Measurements from ENCODE around the gene TSSC4.
A peak's percentile ranks its signal among the peaks of the same experiment; 100 is the strongest.
"Not testable (repeated sequence)": the region's sequence is repeated elsewhere in the genome, so short reads cannot be mapped to it uniquely, and the experiment has no call there.

TSSC4 gene

GRCh38 chr11:2364386-2364785 lies 36.2 kb upstream of the TSSC4 start:
- not testable (repeated sequence) for H3K4me3 Mint-ChIP-seq; DNase-seq; H3K9me3 Mint-ChIP-seq; ATAC-seq (replicated peaks); H3K27me3 Mint-ChIP-seq; H3K4me1 Mint-ChIP-seq (ENCODE audit: low read depth in 2 of 2); H3K36me3 Mint-ChIP-seq (ENCODE audit: insufficient read depth)
- peak overlapping the region in 1 of 2 donors; percentile 61 for H3K27ac Mint-ChIP-seq

- DNase-seq (no peak), ATAC-seq (replicated peaks) (no peak)
- H3K4me1 Mint-ChIP-seq (ENCODE audit: low read depth in 2 of 2) = peaks cover 1 to 4% of the 10 kb centered on the region in 2 donors
- peaks cover 4% of the 10 kb centered on the region for H3K36me3 Mint-ChIP-seq (ENCODE audit: insufficient read depth)
- H3K27ac Mint-ChIP-seq = no peak overlapping the region
- H3K9me3 Mint-ChIP-seq = no peaks in the 10 kb centered on the region
- no peaks in the 10 kb centered on the region for H3K27me3 Mint-ChIP-seq
- H3K4me3 Mint-ChIP-seq = no peak overlapping the region
These were observed 34.9 kb upstream of the TSSC4 start for GRCh38 chr11:2365571-2366210.

- H3K9me3 Mint-ChIP-seq = no peaks in the 10 kb centered on the region
- no peak overlapping the region for H3K27ac Mint-ChIP-seq
- H3K4me1 Mint-ChIP-seq (ENCODE audit: low read depth in 2 of 2) = peaks cover 1 to 4% of the 10 kb centered on the region in 2 donors
- ATAC-seq (replicated peaks) = no peak
- no peak for DNase-seq
- no peaks in the 10 kb centered on the region for H3K27me3 Mint-ChIP-seq
- peaks cover 4% of the 10 kb centered on the region for H3K36me3 Mint-ChIP-seq (ENCODE audit: insufficient read depth)
- no peak overlapping the region for H3K4me3 Mint-ChIP-seq
These were observed 34.3 kb upstream of the TSSC4 start for GRCh38 chr11:2366276-2366675.

DNA sequence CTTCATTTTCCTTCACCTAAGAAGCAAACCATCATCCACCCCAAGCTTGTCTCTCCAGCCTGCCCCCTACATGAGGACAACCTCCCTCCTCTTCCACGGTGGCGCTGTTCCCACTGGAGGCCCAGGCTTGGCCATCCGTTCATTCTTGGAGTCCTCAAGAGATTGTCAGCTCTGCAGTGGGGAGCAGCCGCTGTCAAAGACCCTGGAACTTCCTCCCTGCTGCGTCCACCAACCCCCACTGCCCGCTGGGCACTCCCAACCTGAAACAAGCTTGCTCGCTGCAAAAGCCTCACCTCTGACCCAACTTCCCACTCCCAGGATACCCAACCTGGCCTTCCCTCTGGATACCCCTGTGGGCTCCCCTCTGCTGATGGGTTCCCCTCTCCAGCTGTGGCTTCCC lies 33.8 kb upstream of the TSSC4 start:
- DNase-seq (no peak), ATAC-seq (replicated peaks) (no peak)
- Mint-ChIP-seq H3K4me3 (no peak overlapping the region), H3K36me3 (ENCODE audit: insufficient read depth) (peaks cover 4% of the 10 kb centered on the region), H3K27ac (no peak overlapping the region), H3K9me3 (no peaks in the 10 kb centered on the region), H3K4me1 (ENCODE audit: low read depth in 2 of 2) (peaks cover 1 to 4% of the 10 kb centered on the region in 2 donors), H3K27me3 (no peaks in the 10 kb centered on the region)

DNA sequence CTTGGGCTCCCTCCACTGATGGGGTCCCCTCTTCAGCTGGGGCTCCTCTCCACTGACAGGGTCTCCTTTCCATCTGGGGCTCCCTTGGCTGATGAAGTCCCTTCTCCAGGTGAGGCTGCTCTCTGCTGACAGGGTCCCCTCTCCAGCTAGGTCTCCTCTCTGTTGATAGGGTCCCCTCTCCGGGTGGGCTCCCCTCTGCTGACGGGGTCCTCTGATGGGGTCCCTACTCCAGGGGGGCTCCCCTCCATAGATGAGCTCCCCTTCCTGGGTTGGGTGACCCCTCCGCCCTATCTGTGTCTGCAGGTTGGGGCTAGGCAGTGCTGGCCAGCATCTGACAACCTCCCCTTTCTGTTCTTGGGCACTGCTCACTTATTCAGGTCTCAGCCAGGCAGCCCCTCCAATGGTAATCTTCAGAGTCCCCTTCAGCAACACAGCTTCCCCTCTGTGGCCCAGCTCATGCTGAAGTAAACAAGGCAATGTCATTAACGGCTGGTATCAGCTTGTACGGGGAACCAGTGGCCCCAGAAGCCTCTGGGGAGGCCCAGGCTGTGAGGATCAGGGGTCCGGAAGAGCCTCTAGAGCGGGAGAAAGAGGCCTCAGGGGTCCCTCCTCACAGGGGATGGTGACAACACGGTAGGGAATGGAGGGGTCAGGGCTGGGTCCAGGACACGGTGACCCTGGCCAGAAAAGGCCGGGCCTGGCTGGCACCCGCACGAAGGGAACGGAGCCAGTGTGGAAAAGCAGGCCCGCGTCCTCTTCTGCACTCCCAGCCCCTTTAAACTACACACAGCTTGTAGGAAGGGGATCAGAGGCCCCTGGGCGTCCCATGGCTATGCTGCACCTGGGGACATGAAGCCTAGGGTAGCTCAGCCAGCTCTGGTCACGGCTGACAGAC lies 33.0 kb upstream of the TSSC4 start:
- Mint-ChIP-seq H3K27ac (no peak overlapping the region), H3K4me1 (ENCODE audit: low read depth in 2 of 2) (peaks cover 0 to 1% of the 10 kb centered on the region in 2 donors), H3K27me3 (no peaks in the 10 kb centered on the region), H3K4me3 (no peak overlapping the region), H3K9me3 (no peaks in the 10 kb centered on the region), H3K36me3 (ENCODE audit: insufficient read depth) (peaks cover 4% of the 10 kb centered on the region)
- ATAC-seq (replicated peaks) (no peak), DNase-seq (no peak)

DNA sequence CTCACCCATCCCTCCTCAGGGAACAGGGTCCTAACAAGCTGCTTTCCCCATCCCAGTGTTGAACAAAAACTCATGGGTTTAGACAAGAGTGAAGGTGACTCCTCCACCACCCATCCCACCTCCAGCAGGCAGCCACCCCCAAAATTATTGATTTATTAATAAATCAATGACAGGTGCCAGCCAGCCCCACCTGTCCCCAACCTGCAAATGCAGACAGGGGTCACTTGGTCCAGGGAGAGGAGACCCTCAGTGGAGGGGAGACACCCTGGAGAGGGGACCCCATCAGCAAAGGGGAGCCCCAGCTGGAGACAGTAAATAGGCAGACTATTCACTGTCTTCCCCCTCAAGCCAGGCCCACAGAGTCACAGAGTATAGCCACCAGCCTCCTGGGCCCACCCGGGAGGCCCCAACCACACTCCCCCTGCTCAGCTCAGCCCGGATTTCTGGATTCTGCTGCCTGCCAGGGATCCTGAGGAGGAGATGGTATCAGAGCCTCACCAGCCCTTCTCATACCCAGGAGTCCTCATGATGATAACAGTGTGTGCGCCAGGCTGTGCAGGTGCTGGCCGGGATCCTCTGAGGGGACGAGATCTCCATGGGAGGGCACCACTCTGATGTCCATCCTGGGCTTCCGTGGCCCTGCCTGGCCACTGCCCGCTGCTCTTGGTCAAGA lies 32.2 kb upstream of the TSSC4 start:
- ATAC-seq (replicated peaks) (no peak), DNase-seq (no peak)
- Mint-ChIP-seq H3K4me1 (ENCODE audit: low read depth in 2 of 2) (no peaks in the 10 kb centered on the region), H3K36me3 (ENCODE audit: insufficient read depth) (peaks cover 4% of the 10 kb centered on the region), H3K9me3 (no peaks in the 10 kb centered on the region), H3K27ac (no peak overlapping the region), H3K4me3 (no peak overlapping the region), H3K27me3 (no peaks in the 10 kb centered on the region)

GRCh38 chr11:2368851-2369180 lies 31.7 kb upstream of the TSSC4 start:
- DNase-seq = no peak

GRCh38 chr11:2369320-2369719 lies 31.2 kb upstream of the TSSC4 start:
- ATAC-seq (replicated peaks) = no peak
- Mint-ChIP-seq H3K27ac (no peak overlapping the region), H3K9me3 (no peaks in the 10 kb centered on the region), H3K27me3 (no peaks in the 10 kb centered on the region), H3K36me3 (ENCODE audit: insufficient read depth) (peaks cover 6% of the 10 kb centered on the region), H3K4me1 (ENCODE audit: low read depth in 2 of 2) (no peaks in the 10 kb centered on the region), H3K4me3 (no peak overlapping the region)
- DNase-seq = no peak

More at GRCh38 chr11:2368851-2369180, 31.7 kb upstream of the TSSC4 start:
- ATAC-seq (replicated peaks) = no peak
- Mint-ChIP-seq H3K9me3 (no peaks in the 10 kb centered on the region), H3K27ac (no peak overlapping the region), H3K4me3 (no peak overlapping the region), H3K27me3 (no peaks in the 10 kb centered on the region), H3K36me3 (ENCODE audit: insufficient read depth) (peaks cover 6% of the 10 kb centered on the region), H3K4me1 (ENCODE audit: low read depth in 2 of 2) (no peaks in the 10 kb centered on the region)

DNA sequence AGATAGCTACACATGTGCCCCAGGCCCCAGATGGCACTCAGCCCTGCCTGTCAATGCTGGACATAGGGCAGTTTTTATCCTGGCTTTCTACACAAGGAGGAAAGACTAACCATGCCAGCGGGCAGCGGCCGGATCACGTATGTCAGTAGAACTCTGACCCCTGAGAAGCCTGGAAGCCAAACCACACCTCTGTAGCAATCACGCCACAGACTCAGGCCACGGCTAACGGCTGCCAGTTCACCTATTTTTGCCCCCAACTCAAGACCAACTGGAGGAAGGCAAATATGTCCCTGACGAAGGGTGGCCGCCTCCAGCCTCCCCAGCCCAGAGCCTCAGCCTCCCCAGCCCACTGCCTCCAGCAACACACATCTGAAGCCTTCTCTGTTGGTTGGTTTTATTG lies 30.7 kb upstream of the TSSC4 start:
- H3K27me3 Mint-ChIP-seq = no peaks in the 10 kb centered on the region
- H3K9me3 Mint-ChIP-seq = no peaks in the 10 kb centered on the region
- H3K4me3 Mint-ChIP-seq = no peak overlapping the region
- DNase-seq (no peak), ATAC-seq (replicated peaks) (no peak)
- no peaks in the 10 kb centered on the region for H3K4me1 Mint-ChIP-seq (ENCODE audit: low read depth in 2 of 2)
- peaks cover 6% of the 10 kb centered on the region for H3K36me3 Mint-ChIP-seq (ENCODE audit: insufficient read depth)
- H3K27ac Mint-ChIP-seq = no peak overlapping the region

DNA sequence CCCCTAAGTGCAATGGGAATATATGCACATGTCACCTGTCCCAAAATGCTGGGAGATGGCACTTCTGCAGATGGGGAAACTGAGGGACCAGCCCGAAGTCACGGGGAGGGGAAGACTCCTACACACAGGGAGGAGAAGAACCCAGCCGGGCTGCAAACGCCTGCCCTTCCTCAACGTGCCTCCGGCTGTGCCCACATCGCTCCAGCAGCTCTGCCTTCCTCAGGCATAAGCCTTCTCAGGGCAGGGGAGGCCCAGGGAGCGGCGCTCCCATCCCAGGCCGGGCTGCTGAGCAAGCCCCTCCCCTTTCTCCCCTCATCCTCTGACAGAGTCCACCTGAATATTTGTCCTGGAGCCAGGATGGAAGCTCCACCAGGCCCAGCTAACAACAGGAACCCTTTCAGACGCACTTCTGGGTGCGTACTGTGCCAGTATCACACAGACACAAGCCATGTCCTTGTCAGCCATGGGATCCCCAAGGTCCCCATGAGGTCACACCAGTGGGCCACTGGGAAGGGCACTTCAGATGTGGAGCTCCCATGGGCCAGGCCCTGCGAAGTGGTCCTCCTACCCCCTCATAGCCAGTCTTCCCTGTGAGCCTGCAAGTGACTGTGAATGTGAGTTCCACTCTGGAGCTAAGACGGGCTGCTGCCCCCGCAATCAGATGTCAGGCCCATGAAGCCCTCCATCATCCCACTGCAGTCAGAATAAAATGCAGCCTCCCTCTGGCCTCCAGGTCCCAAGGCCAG lies 25.9 kb upstream of the TSSC4 start:
- Mint-ChIP-seq H3K27me3 (no peaks in the 10 kb centered on the region), H3K27ac (no peak overlapping the region), H3K36me3 (ENCODE audit: insufficient read depth) (peaks cover 22% of the 10 kb centered on the region), H3K4me3 (peak overlapping the region in 1 of 2 donors; percentile 31), H3K4me1 (ENCODE audit: low read depth in 2 of 2) (peaks cover 14% of the 10 kb centered on the region in 2 donors), H3K9me3 (no peaks in the 10 kb centered on the region)
- DNase-seq (no peak), ATAC-seq (replicated peaks) (no peak)

GRCh38 chr11:2375341-2375853 lies 25.2 kb upstream of the TSSC4 start:
- Mint-ChIP-seq H3K27ac (no peak overlapping the region), H3K4me1 (ENCODE audit: low read depth in 2 of 2) (peaks cover 21% of the 10 kb centered on the region in 2 donors)

GRCh38 chr11:2375964-2376551 lies 24.5 kb upstream of the TSSC4 start:
- Mint-ChIP-seq H3K36me3 (ENCODE audit: insufficient read depth) (peaks cover 31% of the 10 kb centered on the region), H3K4me1 (ENCODE audit: low read depth in 2 of 2) (peaks cover 27% of the 10 kb centered on the region in 2 donors), H3K4me3 (peak overlapping the region; percentile 49 to 89), H3K27me3 (no peaks in the 10 kb centered on the region), H3K9me3 (no peaks in the 10 kb centered on the region), H3K27ac (no peak overlapping the region)
- ATAC-seq (replicated peaks) (no peak), DNase-seq (no peak)

More at GRCh38 chr11:2375341-2375853, 25.2 kb upstream of the TSSC4 start:
- DNase-seq (no peak), ATAC-seq (replicated peaks) (no peak)
- Mint-ChIP-seq H3K27me3 (no peaks in the 10 kb centered on the region), H3K4me3 (peak overlapping the region; percentile 31 to 89), H3K36me3 (ENCODE audit: insufficient read depth) (peaks cover 27% of the 10 kb centered on the region), H3K9me3 (no peaks in the 10 kb centered on the region)

All from effector memory CD8-positive, alpha-beta T cell (primary cell).